GM18873 (cell line): ENCODE data around the gene CELF2.

Experiments used
- ATAC-seq: cut with Tn5 transposase; IDR thresholded peaks from one replicate; pipeline ENCODE4 v1.9.1; 2021; ENCODE audit warnings: mild to moderate bottlenecking, moderate library complexity, moderate number of reproducible peaks; ENCODE audit not compliant: unreplicated experiment, low FRiP score

Gene CELF2

GRCh38 chr10:11089272-11089671 is 71.6 kb downstream of the CELF2 start:
- no peak for ATAC-seq

- no peak for ATAC-seq
Observed at GRCh38 chr10:11091517-11092102, 73.9 kb downstream of the CELF2 start.

- ATAC-seq = no peak
Observed at GRCh38 chr10:11093771-11094736, 76.4 kb downstream of the CELF2 start.

GRCh38 chr10:11095374-11095801 is 77.7 kb downstream of the CELF2 start:
- no peak for ATAC-seq

GRCh38 chr10:11096422-11096821 is 78.8 kb downstream of the CELF2 start:
- no peak for ATAC-seq

- ATAC-seq = no peak
Observed at GRCh38 chr10:11097686-11098085, 80.0 kb downstream of the CELF2 start.

- no peak for ATAC-seq
Observed at GRCh38 chr10:11098666-11099065, 81.0 kb downstream of the CELF2 start.

- ATAC-seq = no peak
Observed at GRCh38 chr10:11104772-11105675, 87.4 kb downstream of the CELF2 start.

- no peak for ATAC-seq
Observed at GRCh38 chr10:11105676-11106004, 88.0 kb downstream of the CELF2 start.

- no peak for ATAC-seq
Observed at GRCh38 chr10:11106621-11107374, 89.1 kb downstream of the CELF2 start.

GRCh38 chr10:11107948-11108347 is 90.3 kb downstream of the CELF2 start:
- ATAC-seq = no peak

GRCh38 chr10:11108356-11108755 is 90.7 kb downstream of the CELF2 start:
- no peak for ATAC-seq

GRCh38 chr10:11109590-11109989 is 91.9 kb downstream of the CELF2 start:
- no peak for ATAC-seq

GRCh38 chr10:11110539-11110938 is 92.9 kb downstream of the CELF2 start:
- ATAC-seq = no peak

GRCh38 chr10:11111490-11111889 is 93.8 kb downstream of the CELF2 start:
- ATAC-seq = no peak

GRCh38 chr10:11112718-11113117 is 95.0 kb downstream of the CELF2 start:
- ATAC-seq = no peak

GRCh38 chr10:11113156-11113555 is 95.5 kb downstream of the CELF2 start:
- no peak for ATAC-seq

GRCh38 chr10:11114269-11114668 is 96.6 kb downstream of the CELF2 start:
- no peak for ATAC-seq

- ATAC-seq = no peak
Observed at GRCh38 chr10:11115337-11115736, 97.7 kb downstream of the CELF2 start.

- no peak for ATAC-seq
Observed at GRCh38 chr10:11116361-11116760, 98.7 kb downstream of the CELF2 start.
